KBM-7 (cell line): ENCODE results near the gene CRIM1.

ENCODE experiments used
- DNase-seq: peaks from one replicate; pipeline ENCODE4 v3.0.0-alpha.2; 2015
- in situ Hi-C: fragments of 300-500 bp; cut with MboI; formaldehyde crosslinking; loops from 2 replicates; pipeline ENCODE4 v1.14.3; 2020; ENCODE audit warnings: low sequenced_read_pairs, low pct_unique_long_range_greater_than_20kb, mixed read lengths

The CRIM1 gene

GRCh38 chr2:36559221-36559942 is 203.8 kb downstream of the CRIM1 start:
- in situ Hi-C loops, result no loop called here
- no peak for DNase-seq

- in situ Hi-C loops, result no loop called here
These were observed 205.1 kb downstream of the CRIM1 start for GRCh38 chr2:36560726-36561125.

GRCh38 chr2:36561237-36561944 is 205.8 kb downstream of the CRIM1 start:
- in situ Hi-C loops, result no loop called here
- peak; percentile 29 for DNase-seq

More at GRCh38 chr2:36560726-36561125, 205.1 kb downstream of the CRIM1 start:
- DNase-seq, result no peak

GRCh38 chr2:36562240-36562639 is 206.7 kb downstream of the CRIM1 start:
- in situ Hi-C loops, result no loop called here
- no peak for DNase-seq

- in situ Hi-C loops, result no loop called here
- DNase-seq, result no peak
These were observed 207.5 kb downstream of the CRIM1 start for GRCh38 chr2:36562973-36563532.

GRCh38 chr2:36564377-36564930 is 208.9 kb downstream of the CRIM1 start:
- in situ Hi-C loops, result no loop called here
- peak; percentile 8 for DNase-seq

GRCh38 chr2:36565712-36566111 is 210.1 kb downstream of the CRIM1 start:
- in situ Hi-C loops, result no loop called here
- no peak for DNase-seq

GRCh38 chr2:36566887-36567286 is 211.3 kb downstream of the CRIM1 start:
- in situ Hi-C loops, result no loop called here

GRCh38 chr2:36567711-36568408 is 212.3 kb downstream of the CRIM1 start:
- no peak for DNase-seq

More at GRCh38 chr2:36566887-36567286, 211.3 kb downstream of the CRIM1 start:
- DNase-seq, result no peak

GRCh38 chr2:36568516-36569246 is 213.1 kb downstream of the CRIM1 start:
- in situ Hi-C loops, result no loop called here
- DNase-seq, result no peak

More at GRCh38 chr2:36567711-36568408, 212.3 kb downstream of the CRIM1 start:
- in situ Hi-C loops, result no loop called here

GRCh38 chr2:36569267-36569856 is 213.8 kb downstream of the CRIM1 start:
- in situ Hi-C loops, result no loop called here
- no peak for DNase-seq

GRCh38 chr2:36570416-36570815 is 214.8 kb downstream of the CRIM1 start:
- DNase-seq, result no peak
- in situ Hi-C loops, result no loop called here

GRCh38 chr2:36572054-36572718 is 216.6 kb downstream of the CRIM1 start:
- DNase-seq, result no peak
- in situ Hi-C loops, result no loop called here

- DNase-seq, result no peak
- in situ Hi-C loops, result no loop called here
These were observed 217.1 kb downstream of the CRIM1 start for GRCh38 chr2:36572719-36573059.

GRCh38 chr2:36573165-36573564 is 217.6 kb downstream of the CRIM1 start:
- DNase-seq, result no peak
- in situ Hi-C loops, result no loop called here

GRCh38 chr2:36574560-36574959 is 219.0 kb downstream of the CRIM1 start:
- in situ Hi-C loops, result no loop called here
- no peak for DNase-seq

GRCh38 chr2:36577884-36578283 is 222.3 kb downstream of the CRIM1 start:
- in situ Hi-C loops, result no loop called here
- DNase-seq, result no peak
